Fibroblast of lung (primary cell): ENCODE measurements around the gene DYNLT4. TPM values are rescaled to one million over a fixed set of nuclear protein-coding genes. Genes with fewer than 3 reads are reported as not detected.

ENCODE experiments used
- DNase-seq, 2 donors: peaks; one replicate each; pipeline versions ENCODE4 v3.0.0 to v3.0.0-alpha.2; 2010; ENCODE audit warnings: low read depth in 2 of 2
- H2AFZ ChIP-seq: 2 replicates; pipeline ENCODE4 v1.5.1; 2012; ENCODE audit warnings: low read length, control low read depth, inconsistent platforms
- H3K27ac ChIP-seq: 2 replicates; pipeline ENCODE4 v1.5.1; 2011; ENCODE audit warnings: low read length, control low read depth; ENCODE audit not compliant: insufficient read depth
- H3K27me3 ChIP-seq: 2 replicates; pipeline ENCODE4 v1.5.1; 2011; ENCODE audit warnings: mild to moderate bottlenecking, low read length; ENCODE audit not compliant: control insufficient read depth, insufficient read depth
- H3K36me3 ChIP-seq: 2 replicates; pipeline ENCODE4 v1.5.1; 2011; ENCODE audit warnings: low read length; ENCODE audit not compliant: control insufficient read depth, insufficient read depth
- H3K4me1 ChIP-seq: 2 replicates; pipeline ENCODE4 v1.5.1; 2011; ENCODE audit warnings: low read length; ENCODE audit not compliant: control insufficient read depth, insufficient read depth; ENCODE audit errors: extremely low read depth
- H3K4me2 ChIP-seq: 2 replicates; pipeline ENCODE4 v1.5.1; 2011; ENCODE audit warnings: low read length, control low read depth; ENCODE audit not compliant: insufficient read depth; ENCODE audit errors: extremely low read depth
- H3K4me3 ChIP-seq, 4 experiments: fragments of 200-600 bp in 1 of 4; sonication (generic) in 1 of 4; replicated peaks in 1 of 4; 2 replicates each; pipeline ENCODE4 v1.5.1; 2011 to 2016; ENCODE audit warnings: low read length in 4 of 4, low read depth in 3 of 4, mild to moderate bottlenecking in 3 of 4, control low read depth in 2 of 4, inconsistent platforms in 1 of 4, mixed read lengths in 1 of 4; ENCODE audit not compliant: insufficient read depth in 1 of 4; ENCODE audit errors: control extremely low read depth in 1 of 4
- H3K79me2 ChIP-seq: 2 replicates; pipeline ENCODE4 v1.5.1; 2012; ENCODE audit warnings: mild to moderate bottlenecking, low read length, inconsistent platforms; ENCODE audit not compliant: control insufficient read depth, insufficient read depth
- H3K9ac ChIP-seq: 2 replicates; pipeline ENCODE4 v1.5.1; 2011; ENCODE audit warnings: mild to moderate bottlenecking, low read length, control low read depth; ENCODE audit not compliant: insufficient read depth
- H3K9me3 ChIP-seq: 2 replicates; pipeline ENCODE4 v1.5.1; 2012; ENCODE audit warnings: low read depth, low read length; ENCODE audit not compliant: control insufficient read depth, insufficient read depth
- H4K20me1 ChIP-seq: 2 replicates; pipeline ENCODE4 v1.5.1; 2011; ENCODE audit warnings: low read length; ENCODE audit not compliant: control insufficient read depth, insufficient read depth; ENCODE audit errors: extremely low read depth
- EZH2 ChIP-seq: IDR thresholded peaks from 2 replicates; pipeline ENCODE4 v1.5.1; 2012; ENCODE audit warnings: low read length, control low read depth, mild to moderate bottlenecking; ENCODE audit errors: missing control alignments
- polyA plus RNA-seq, 2 donors: library from polyadenylated mRNA; depleted of rRNA in 1 of 2; stranded (reverse) in 1 of 2; unstranded in 1 of 2; fragments of >200 nt; gene quantifications; 2 replicates each; pipeline ENCODE4 v1.2.1, GENCODE V29; 2011 to 2012; ENCODE audit warnings: missing spikeins in 1 of 2
- total RNA-seq: library from RNA; depleted of rRNA; stranded (reverse); fragments of >200 nt; gene quantifications from 2 replicates; pipeline ENCODE4 v1.2.1, GENCODE V29; 2014
- TF ChIP-seq, protein P1 (sequence below), 2 donors: IDR thresholded peaks in 1 of 2; conservative IDR thresholded peaks in 1 of 2; 1 replicate in 1 of 2; 2 replicates in 1 of 2; pipeline ENCODE4 v1.5.1; 2011 to 2012; ENCODE audit warnings: low read length in 2 of 2, control low read depth in 1 of 2, inconsistent platforms in 1 of 2, low read depth in 1 of 2, mild to moderate bottlenecking in 1 of 2

Gene DYNLT4
- total and polyA plus RNA-seq, 2 donors (not counting 1 experiment from before 2014, with no cell fraction given): 0.66 TPM; not detected in 1

GRCh38 chr1:44803312-44804095, 3.6 kb downstream of the DYNLT4 start:
- Histone ChIP-seq H3K4me3 (peak overlapping the region in 1 of 4 experiments; percentile 92), H3K4me2 (peak overlapping the region; percentile 54), H2AFZ (no peak overlapping the region), H3K4me1 (peaks cover 45% of the 10 kb centered on the region), H3K27me3 (no peaks in the 10 kb centered on the region), H4K20me1 (no peaks in the 10 kb centered on the region), H3K36me3 (peaks cover 41% of the 10 kb centered on the region), H3K9me3 (no peaks in the 10 kb centered on the region), H3K79me2 (peaks cover 47% of the 10 kb centered on the region), H3K27ac (peak overlapping the region; percentile 51), H3K9ac (no peak overlapping the region)
- no peak for DNase-seq
- TF ChIP-seq EZH2: no peak
- TF ChIP-seq, protein P1, sequence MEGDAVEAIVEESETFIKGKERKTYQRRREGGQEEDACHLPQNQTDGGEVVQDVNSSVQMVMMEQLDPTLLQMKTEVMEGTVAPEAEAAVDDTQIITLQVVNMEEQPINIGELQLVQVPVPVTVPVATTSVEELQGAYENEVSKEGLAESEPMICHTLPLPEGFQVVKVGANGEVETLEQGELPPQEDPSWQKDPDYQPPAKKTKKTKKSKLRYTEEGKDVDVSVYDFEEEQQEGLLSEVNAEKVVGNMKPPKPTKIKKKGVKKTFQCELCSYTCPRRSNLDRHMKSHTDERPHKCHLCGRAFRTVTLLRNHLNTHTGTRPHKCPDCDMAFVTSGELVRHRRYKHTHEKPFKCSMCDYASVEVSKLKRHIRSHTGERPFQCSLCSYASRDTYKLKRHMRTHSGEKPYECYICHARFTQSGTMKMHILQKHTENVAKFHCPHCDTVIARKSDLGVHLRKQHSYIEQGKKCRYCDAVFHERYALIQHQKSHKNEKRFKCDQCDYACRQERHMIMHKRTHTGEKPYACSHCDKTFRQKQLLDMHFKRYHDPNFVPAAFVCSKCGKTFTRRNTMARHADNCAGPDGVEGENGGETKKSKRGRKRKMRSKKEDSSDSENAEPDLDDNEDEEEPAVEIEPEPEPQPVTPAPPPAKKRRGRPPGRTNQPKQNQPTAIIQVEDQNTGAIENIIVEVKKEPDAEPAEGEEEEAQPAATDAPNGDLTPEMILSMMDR (conservative IDR thresholded peaks at IDR 0.05 in 1 of 2, IDR thresholded peaks at IDR 0.05 in 1 of 2; ENCODE audit: low read depth in 1 of 2, low read length in 2 of 2): no peak

GRCh38 chr1:44803062-44803311, 4.2 kb downstream of the DYNLT4 start:
- Histone ChIP-seq H4K20me1 (no peaks in the 10 kb centered on the region), H3K79me2 (peaks cover 46% of the 10 kb centered on the region), H2AFZ (no peak overlapping the region), H3K27ac (peak overlapping the region; percentile 51), H3K4me2 (peak overlapping the region; percentile 32), H3K4me1 (peaks cover 41% of the 10 kb centered on the region), H3K9ac (no peak overlapping the region), H3K9me3 (no peaks in the 10 kb centered on the region), H3K36me3 (peaks cover 41% of the 10 kb centered on the region), H3K4me3 (peak overlapping the region in 2 of 4 experiments; percentile 11 to 92), H3K27me3 (no peaks in the 10 kb centered on the region)
- no peak for DNase-seq
- TF ChIP-seq, protein P1 (conservative IDR thresholded peaks at IDR 0.05 in 1 of 2, IDR thresholded peaks at IDR 0.05 in 1 of 2; ENCODE audit: low read depth in 1 of 2, low read length in 2 of 2): no peak
- no peak for TF ChIP-seq EZH2

- Histone ChIP-seq H3K4me2 (peak overlapping the region; percentile 100), H3K9me3 (no peaks in the 10 kb centered on the region), H3K9ac (peak overlapping the region; percentile 55), H2AFZ (no peak overlapping the region), H3K27ac (peak overlapping the region; percentile 81), H3K36me3 (peaks cover 41% of the 10 kb centered on the region), H3K79me2 (peaks cover 46% of the 10 kb centered on the region), H3K4me1 (peaks cover 39% of the 10 kb centered on the region), H3K27me3 (no peaks in the 10 kb centered on the region), H4K20me1 (no peaks in the 10 kb centered on the region), H3K4me3 (peak overlapping the region; percentile 65 to 98 (median 93))
- TF ChIP-seq, protein P1 (conservative IDR thresholded peaks at IDR 0.05 in 1 of 2, IDR thresholded peaks at IDR 0.05 in 1 of 2; ENCODE audit: low read depth in 1 of 2, low read length in 2 of 2): no peak
- no peak for TF ChIP-seq EZH2
- no peak for DNase-seq
These were observed 4.7 kb downstream of the DYNLT4 start for GRCh38 chr1:44802306-44803061.
